Stimulated activated CD8-positive, alpha-beta memory T cell treated with anti-CD3 and anti-CD28 coated beads, Interleukin-15, amount 100 ng/mL, for 24 hours (primary cell): ENCODE measurements around the gene CDH4.
"Not testable (repeated sequence)": the region's sequence is repeated elsewhere in the genome, so short reads cannot be mapped to it uniquely, and the experiment has no call there.

Experiments
- DNase-seq: peaks from one replicate; pipeline ENCODE4 v3.0.0-alpha.2; 2020; ENCODE audit warnings: low read depth

Gene CDH4

GRCh38 chr20:61253640-61254511, 1.8 kb downstream of the CDH4 start:
- DNase-seq: no peak

GRCh38 chr20:61254881-61255626, 3.0 kb downstream of the CDH4 start:
- no peak for DNase-seq

- no peak for DNase-seq
Measured at GRCh38 chr20:61256365-61256764, 4.3 kb downstream of the CDH4 start.

GRCh38 chr20:61256824-61257223, 4.8 kb downstream of the CDH4 start:
- no peak for DNase-seq

- no peak for DNase-seq
Measured at GRCh38 chr20:61257611-61258010, 5.5 kb downstream of the CDH4 start.

- DNase-seq: no peak
Measured at GRCh38 chr20:61259741-61260140, 7.7 kb downstream of the CDH4 start.

GRCh38 chr20:61260905-61261304, 8.8 kb downstream of the CDH4 start:
- no peak for DNase-seq

GRCh38 chr20:61262036-61262435, 10.0 kb downstream of the CDH4 start:
- DNase-seq: no peak

- DNase-seq: no peak
Measured at GRCh38 chr20:61262514-61262913, 10.5 kb downstream of the CDH4 start.

GRCh38 chr20:61263084-61263695, 11.1 kb downstream of the CDH4 start:
- peak; percentile 21 for DNase-seq

GRCh38 chr20:61263938-61264337, 11.9 kb downstream of the CDH4 start:
- no peak for DNase-seq

- DNase-seq: no peak
Measured at GRCh38 chr20:61267241-61267640, 15.2 kb downstream of the CDH4 start.

GRCh38 chr20:61268024-61268423, 16.0 kb downstream of the CDH4 start:
- DNase-seq: no peak

GRCh38 chr20:61271312-61272231, 19.5 kb downstream of the CDH4 start:
- DNase-seq: no peak

GRCh38 chr20:61273024-61273423, 21.0 kb downstream of the CDH4 start:
- DNase-seq: not testable (repeated sequence)

GRCh38 chr20:61273666-61274065, 21.6 kb downstream of the CDH4 start:
- not testable (repeated sequence) for DNase-seq

GRCh38 chr20:61274326-61274725, 22.3 kb downstream of the CDH4 start:
- no peak for DNase-seq

GRCh38 chr20:61278296-61278695, 26.2 kb downstream of the CDH4 start:
- no peak for DNase-seq

GRCh38 chr20:61279621-61280150, 27.6 kb downstream of the CDH4 start:
- DNase-seq: no peak

GRCh38 chr20:61280217-61280980, 28.3 kb downstream of the CDH4 start:
- no peak for DNase-seq
